ENCODE results near the gene FLAD1.

FLAD1 gene

GRCh38 chr1:155034318-155035208 lies 51.4 kb downstream of the FLAD1 start:
- Histone ChIP-seq H3K27me3 (ENCODE audit: insufficient read depth, poor library complexity, severe bottlenecking) (no peaks in the 10 kb centered on the region), H3K4me3 (ENCODE audit: severe bottlenecking) (no peak overlapping the region), H3K9me3 (ENCODE audit: severe bottlenecking) (no peaks in the 10 kb centered on the region), H3K36me3 (ENCODE audit: low read depth) (no peaks in the 10 kb centered on the region), H3K4me1 (ENCODE audit: insufficient read depth, poor library complexity, severe bottlenecking) (peaks cover 14% of the 10 kb centered on the region), H3K27ac (ENCODE audit: poor library complexity, severe bottlenecking) (no peak overlapping the region)
- no peak for DNase-seq (ENCODE audit: low spot score)
- no peak for ATAC-seq (ENCODE audit: low read depth)
- TF ChIP-seq CTCF (IDR thresholded peaks at IDR 0.05; ENCODE audit: poor library complexity, severe bottlenecking) = no peak

GRCh38 chr1:155035936-155036335 lies 52.8 kb downstream of the FLAD1 start:
- Histone ChIP-seq H3K36me3 (ENCODE audit: low read depth) (no peaks in the 10 kb centered on the region), H3K4me1 (ENCODE audit: insufficient read depth, poor library complexity, severe bottlenecking) (peaks cover 14% of the 10 kb centered on the region), H3K9me3 (ENCODE audit: severe bottlenecking) (no peaks in the 10 kb centered on the region), H3K4me3 (ENCODE audit: severe bottlenecking) (no peak overlapping the region), H3K27ac (ENCODE audit: poor library complexity, severe bottlenecking) (no peak overlapping the region), H3K27me3 (ENCODE audit: insufficient read depth, poor library complexity, severe bottlenecking) (no peaks in the 10 kb centered on the region)
- DNase-seq (ENCODE audit: low spot score) (no peak), ATAC-seq (ENCODE audit: low read depth) (no peak)
- TF ChIP-seq CTCF (IDR thresholded peaks at IDR 0.05; ENCODE audit: poor library complexity, severe bottlenecking) = no peak

- ATAC-seq (ENCODE audit: low read depth) = no peak
- TF ChIP-seq CTCF (IDR thresholded peaks at IDR 0.05; ENCODE audit: poor library complexity, severe bottlenecking) = no peak
- peaks cover 14% of the 10 kb centered on the region for H3K4me1 ChIP-seq (ENCODE audit: insufficient read depth, poor library complexity, severe bottlenecking)
- no peak overlapping the region for H3K4me3 ChIP-seq (ENCODE audit: severe bottlenecking)
- no peaks in the 10 kb centered on the region for H3K36me3 ChIP-seq (ENCODE audit: low read depth)
- H3K9me3 ChIP-seq (ENCODE audit: severe bottlenecking) = no peaks in the 10 kb centered on the region
- no peak for DNase-seq (ENCODE audit: low spot score)
- H3K27ac ChIP-seq (ENCODE audit: poor library complexity, severe bottlenecking) = no peak overlapping the region
- no peaks in the 10 kb centered on the region for H3K27me3 ChIP-seq (ENCODE audit: insufficient read depth, poor library complexity, severe bottlenecking)
Observed at GRCh38 chr1:155037043-155037442, 53.9 kb downstream of the FLAD1 start.

GRCh38 chr1:155037851-155038441 lies 54.8 kb downstream of the FLAD1 start:
- H3K9me3 ChIP-seq (ENCODE audit: severe bottlenecking) = no peaks in the 10 kb centered on the region
- peak overlapping the region; percentile 58 for H3K27ac ChIP-seq (ENCODE audit: poor library complexity, severe bottlenecking)
- H3K4me1 ChIP-seq (ENCODE audit: insufficient read depth, poor library complexity, severe bottlenecking) = peaks cover 14% of the 10 kb centered on the region
- DNase-seq (ENCODE audit: low spot score) (no peak), ATAC-seq (ENCODE audit: low read depth) (no peak)
- H3K27me3 ChIP-seq (ENCODE audit: insufficient read depth, poor library complexity, severe bottlenecking) = no peaks in the 10 kb centered on the region
- TF ChIP-seq CTCF (IDR thresholded peaks at IDR 0.05; ENCODE audit: poor library complexity, severe bottlenecking) = no peak
- H3K36me3 ChIP-seq (ENCODE audit: low read depth) = no peaks in the 10 kb centered on the region
- H3K4me3 ChIP-seq (ENCODE audit: severe bottlenecking) = no peak overlapping the region
